ENCODE data around the gene KPNA1.

KPNA1 gene

DNA sequence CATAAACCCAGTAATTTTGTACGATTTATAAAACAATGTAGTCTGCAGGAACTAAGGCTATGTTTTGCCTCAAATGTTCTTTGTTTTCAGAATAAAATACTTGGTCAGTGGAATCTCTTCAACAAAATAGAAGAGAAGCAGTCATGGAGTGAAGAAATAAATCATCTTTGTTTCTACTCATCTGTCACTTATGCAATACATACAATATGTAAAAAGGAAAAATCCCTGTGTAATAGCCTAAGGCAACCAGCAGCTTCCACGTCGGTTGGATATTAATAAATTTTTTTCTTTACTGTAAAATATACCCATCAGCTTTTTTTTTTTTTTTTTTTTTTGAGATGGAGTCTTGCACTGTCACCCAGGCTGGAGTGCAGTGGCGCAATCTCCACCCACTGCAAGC lies 93.6 kb downstream of the KPNA1 start:
- in situ Hi-C loops (cut with MboI; ENCODE audit: low sequenced_read_pairs) = no loop called here

DNA sequence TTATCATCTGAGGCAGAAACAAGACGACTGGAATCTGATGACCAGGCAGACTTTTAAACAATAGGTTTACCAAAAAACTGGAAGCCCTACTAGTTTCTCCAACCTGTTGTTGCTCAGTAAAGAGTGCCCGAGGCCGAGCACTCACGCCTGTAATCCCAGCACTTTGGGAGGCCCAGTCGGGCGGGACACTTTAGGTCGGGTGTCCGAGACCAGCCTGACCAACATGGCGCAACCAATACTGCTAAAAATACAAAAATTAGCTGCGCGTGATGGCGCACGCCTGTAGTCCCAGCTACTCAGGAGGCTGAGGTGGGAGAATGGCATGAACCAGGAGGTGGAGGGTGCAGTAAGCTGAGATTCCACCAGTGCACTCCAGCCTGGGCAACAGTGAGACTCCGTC lies 97.8 kb downstream of the KPNA1 start:
- in situ Hi-C loops (cut with MboI; ENCODE audit: low sequenced_read_pairs) = no loop called here

DNA sequence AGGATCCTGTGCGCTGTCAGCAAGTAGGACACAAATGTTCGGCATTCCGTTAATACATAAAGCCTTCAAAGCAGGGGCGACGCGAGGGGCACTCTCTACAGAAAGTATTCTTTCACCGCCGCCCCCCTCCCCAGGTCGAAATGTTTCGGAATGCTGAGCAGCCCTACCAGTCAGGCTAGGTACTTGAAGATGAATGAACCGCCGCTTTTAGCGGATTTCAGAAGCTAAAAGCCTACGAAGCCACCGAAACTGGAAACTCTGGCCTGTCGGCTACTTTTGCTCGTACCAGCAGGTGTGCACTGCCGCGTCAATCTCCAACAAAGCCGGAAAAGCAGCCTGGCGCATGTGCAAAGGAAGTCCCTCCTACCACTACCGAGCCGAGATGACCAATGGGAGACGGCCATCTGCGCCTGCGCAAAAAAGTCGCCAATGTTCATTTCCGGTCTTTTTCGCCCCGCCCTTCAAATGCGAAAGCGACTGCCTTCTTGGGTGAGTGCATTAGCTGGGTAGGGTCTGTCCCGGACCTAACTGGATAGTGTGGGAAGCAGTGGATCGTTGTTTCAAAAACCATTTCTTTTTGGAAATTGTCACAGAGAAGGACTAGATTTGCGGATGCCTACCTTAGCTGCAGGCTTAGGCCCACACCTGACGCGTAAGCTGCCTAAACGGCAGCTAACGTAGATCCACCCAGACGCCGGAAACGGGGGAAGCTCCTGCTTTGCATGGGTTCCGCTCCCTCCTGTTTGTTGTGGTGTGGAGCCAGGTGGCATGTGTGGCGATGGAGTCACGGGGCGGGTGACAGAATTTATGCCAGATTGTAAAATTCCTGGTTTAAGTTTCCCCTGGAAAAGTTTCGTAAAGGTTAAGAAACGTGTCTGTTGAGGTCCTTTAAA lies 98.7 kb downstream of the KPNA1 start, which contains the start of gene WDR5B:
Gene WDR5B, minus strand, starts transcription at position 301 of the 893 bp plus-strand sequence. CDS start 534 bp downstream, outside the sequence.
- in situ Hi-C loops (cut with MboI; ENCODE audit: low sequenced_read_pairs) = no loop called here

DNA sequence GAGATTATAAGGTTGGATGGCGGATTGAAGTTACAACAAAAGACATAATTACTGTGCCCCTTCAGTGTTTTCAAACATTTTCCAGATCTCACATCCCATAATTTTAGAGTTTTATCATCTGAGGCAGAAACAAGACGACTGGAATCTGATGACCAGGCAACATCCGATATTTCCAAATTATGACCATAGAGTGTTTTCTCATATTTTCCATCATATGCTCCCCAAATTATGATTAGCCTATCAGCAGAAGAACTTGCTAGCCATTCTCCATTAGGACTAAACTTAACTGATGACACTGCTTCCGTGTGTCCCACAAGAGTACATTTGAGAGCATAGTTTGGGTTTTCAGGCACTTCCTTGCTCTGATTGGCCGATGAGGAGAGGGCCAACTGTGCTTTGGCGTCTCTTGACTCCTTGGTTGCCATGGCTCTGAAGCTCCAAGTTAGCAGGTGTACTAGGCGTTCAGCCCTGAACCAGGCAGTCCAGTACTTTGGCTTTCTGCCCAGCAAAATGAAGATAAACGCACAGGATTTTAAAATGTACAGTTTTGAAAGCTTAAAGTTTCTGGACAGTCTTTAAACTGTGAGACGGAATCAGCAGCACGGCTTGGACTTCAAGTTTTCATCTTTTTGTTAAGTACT lies 99.5 kb downstream of the KPNA1 start:
- in situ Hi-C loops (cut with MboI; ENCODE audit: low sequenced_read_pairs) = no loop called here

DNA sequence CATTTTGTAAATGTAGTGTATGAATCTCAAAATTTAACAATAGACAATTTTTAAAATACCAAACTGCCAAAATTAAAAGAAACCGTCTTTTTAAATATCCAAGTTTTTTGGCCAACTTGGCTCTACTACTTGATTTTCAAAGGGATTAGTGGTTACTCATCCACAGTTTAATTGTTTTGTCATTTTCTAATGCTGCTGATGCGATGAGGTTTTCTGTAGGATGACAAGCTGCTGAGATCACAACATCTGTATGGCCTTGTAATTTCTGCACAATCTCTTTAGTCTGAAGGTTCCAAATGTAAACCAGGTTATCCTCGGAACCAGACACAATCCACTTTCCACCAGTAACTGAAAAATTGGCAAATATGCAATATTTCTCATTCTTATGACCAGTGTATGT lies 100.3 kb downstream of the KPNA1 start:
- in situ Hi-C loops (cut with MboI; ENCODE audit: low sequenced_read_pairs) = no loop called here

DNA sequence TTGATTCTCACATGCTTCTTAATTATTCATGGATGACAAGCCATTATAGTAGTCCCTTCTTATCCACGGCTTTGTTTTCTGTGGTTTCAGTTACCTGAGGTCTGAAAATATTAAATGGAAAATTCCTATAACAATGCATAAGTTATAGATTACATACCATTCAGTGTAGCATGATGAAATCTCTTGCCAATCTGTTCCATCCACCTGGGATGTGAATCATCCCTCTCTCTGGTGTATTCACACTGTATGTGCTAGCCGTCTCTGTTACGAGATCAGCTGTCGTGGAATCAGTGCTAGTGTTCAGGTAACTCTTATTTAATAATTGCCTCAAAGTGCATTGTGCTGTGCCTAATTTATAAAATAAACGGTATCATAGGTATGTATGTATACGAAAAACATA lies 104.1 kb downstream of the KPNA1 start:
- in situ Hi-C loops (cut with MboI; ENCODE audit: low sequenced_read_pairs) = no loop called here

DNA sequence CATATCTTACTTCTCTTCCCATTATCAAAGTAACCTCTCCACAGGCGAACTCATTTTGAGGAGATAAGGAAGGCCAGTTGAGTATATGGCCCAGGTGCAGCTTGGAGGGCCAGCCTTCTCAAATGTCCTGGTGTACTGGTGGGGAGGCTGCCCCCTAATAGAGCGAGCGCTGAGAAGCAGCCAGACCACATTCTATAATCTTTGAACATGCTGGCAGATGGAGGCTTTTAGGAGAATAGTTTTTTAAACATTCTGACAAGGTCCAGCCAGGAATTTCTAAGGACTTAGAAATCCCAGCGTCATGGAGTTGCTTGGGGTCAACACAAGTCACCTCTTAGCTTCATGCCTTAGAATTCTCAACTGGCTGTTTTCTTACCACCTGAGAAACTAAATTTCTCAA lies 104.6 kb downstream of the KPNA1 start:
- in situ Hi-C loops (cut with MboI; ENCODE audit: low sequenced_read_pairs) = no loop called here

DNA sequence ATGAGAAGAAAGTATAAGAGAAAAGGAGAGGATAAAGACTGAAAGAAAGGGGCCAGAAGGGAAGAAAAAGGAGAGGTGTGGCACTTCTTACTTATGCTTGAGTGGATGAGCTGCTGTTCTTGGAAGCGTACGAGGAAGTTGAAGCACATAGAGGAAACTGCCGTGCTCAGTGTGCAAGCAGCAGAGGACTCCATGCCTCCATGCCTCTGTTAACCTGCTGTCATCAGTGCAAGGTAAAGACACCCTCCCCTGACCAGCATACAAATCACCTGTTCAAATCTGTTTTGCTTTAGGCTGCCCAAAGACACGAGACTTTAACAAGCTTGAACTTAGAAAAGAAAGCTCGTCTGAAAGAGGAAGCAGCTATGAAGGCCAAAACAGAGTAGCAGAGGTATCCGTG lies 105.3 kb downstream of the KPNA1 start:
- in situ Hi-C loops (cut with MboI; ENCODE audit: low sequenced_read_pairs) = no loop called here

DNA sequence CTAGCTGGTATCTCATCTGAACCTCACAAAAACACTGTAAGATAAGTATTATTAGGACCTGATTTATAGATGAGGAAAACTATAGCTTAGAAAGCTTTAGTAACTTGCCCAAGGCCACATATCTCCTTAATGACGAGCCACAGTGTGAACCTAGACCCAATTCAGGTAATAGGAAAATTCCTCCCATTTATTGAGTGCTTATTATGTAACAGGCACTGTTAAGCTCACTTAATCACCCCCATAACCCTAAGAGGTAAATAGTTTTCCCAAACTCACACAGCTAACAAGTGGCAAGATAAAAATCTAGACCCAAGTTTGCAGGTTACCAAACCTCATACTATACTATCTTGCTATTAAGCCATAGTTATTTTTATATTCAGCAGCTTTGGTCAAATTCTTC lies 106.8 kb downstream of the KPNA1 start:
- in situ Hi-C loops (cut with MboI; ENCODE audit: low sequenced_read_pairs) = no loop called here

DNA sequence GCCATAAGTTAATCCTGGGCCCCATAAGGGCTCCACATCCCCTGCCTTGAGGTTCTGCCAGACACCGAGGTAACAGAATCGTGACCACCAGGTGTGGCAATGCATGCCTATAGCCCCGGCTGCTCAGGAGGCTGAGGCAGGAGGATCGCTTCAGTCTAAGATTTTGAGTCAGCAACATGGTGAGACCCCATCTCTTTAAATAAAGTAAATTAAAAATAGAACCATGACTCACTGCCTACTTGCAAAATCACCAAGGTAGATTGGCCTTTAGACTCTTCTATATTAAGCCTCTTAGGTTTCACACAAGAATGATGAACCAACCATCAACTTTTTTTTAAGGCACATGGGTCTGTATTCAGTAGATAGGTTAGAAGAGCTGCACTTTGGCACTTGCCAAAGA lies 108.5 kb downstream of the KPNA1 start:
- in situ Hi-C loops (cut with MboI; ENCODE audit: low sequenced_read_pairs) = no loop called here

DNA sequence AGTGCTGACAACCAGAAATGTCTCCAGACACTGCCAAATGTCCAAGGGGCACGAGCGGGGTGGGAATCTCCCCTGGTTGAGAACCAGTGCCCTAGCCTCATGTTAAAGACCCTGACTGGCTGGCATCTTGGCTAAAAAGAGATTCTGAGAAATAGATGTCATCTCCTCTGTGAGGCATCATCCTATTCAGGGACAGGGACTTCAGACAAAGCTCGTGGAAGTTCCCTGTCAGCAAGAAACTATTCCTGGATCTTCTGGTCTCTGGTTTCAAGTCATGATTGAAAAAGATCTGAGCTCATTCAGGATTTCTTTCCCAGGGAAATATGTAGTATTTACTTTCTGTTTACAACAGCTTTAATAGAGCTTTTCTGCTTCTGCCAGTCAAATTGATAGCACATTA lies 109.7 kb downstream of the KPNA1 start:
- in situ Hi-C loops (cut with MboI; ENCODE audit: low sequenced_read_pairs) = no loop called here

DNA sequence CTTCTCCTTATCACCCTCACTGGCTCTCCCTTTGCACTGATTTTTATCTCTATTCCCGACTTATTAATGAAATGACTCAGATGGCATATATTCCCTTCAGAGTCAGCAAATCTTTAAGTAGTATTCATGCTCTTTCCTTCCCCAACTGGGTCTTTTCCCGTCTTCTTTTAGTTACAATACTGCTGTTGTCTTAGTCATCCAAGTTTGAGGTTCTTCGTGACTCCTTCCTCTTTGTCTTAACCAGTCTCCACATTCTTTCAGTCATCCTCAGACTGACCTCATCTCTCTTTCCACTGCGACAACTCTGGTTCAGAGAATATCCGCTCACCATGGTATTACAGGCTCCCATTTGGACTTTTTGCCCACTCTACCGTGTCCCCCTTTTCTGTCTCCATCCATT lies 111.2 kb downstream of the KPNA1 start:
- in situ Hi-C loops (cut with MboI; ENCODE audit: low sequenced_read_pairs) = no loop called here

DNA sequence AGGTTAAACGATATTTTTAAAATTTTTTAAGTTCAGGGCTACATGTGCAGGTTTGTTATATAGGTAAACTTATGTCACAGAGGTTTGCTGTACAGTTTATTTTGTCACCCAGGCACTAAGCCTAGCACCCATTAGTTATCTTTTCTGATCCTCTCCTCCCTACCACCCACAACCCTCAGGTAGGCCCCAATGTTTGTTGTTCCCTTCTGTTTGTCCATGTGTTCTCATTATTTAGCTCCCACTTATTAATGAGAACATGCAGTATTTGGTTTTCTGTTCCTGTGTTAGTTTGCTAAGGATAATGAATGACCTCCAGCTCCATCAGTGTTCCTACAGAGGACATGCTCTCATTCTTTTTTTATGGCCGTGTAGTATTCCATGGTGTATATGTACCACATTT lies 115.8 kb downstream of the KPNA1 start:
- in situ Hi-C loops (cut with MboI; ENCODE audit: low sequenced_read_pairs) = no loop called here

DNA sequence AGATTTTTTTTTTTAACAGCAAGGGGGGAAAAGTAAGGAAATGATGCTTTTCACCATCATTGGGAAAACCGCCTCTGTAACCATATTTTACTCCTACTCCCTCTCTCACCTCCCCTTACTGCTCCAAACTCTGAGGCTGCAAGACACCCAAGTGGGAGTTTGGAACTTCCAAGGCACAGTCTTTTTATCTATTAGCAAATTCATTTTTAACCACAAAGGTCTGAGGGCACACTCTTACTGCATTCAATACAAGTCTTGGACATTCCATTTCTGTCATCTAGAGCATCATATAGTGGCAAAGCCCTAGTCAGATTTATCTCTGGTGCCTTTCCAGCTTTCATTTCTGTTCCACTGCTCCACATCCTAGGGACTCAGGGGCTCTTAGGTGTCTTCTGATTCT lies 117.5 kb downstream of the KPNA1 start:
- in situ Hi-C loops (cut with MboI; ENCODE audit: low sequenced_read_pairs) = no loop called here

DNA sequence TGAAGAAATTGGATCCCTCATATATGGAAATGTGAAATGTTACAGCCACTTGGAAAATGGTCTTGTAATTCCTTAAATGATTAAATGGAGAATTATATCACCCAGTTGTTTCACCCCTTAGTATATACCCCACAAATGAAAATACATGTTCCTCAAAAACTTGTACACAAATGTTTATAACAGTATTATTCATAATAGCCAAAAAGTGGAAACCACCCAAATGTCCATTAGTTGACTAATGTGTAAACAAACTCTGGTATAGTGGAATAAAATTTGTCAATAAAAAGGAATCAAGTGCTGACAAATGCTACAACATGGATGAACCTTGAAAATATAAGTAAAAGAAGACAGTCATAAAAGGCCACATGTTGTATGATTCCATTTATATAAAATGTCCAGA lies 118.2 kb downstream of the KPNA1 start:
- in situ Hi-C loops (cut with MboI; ENCODE audit: low sequenced_read_pairs) = no loop called here

DNA sequence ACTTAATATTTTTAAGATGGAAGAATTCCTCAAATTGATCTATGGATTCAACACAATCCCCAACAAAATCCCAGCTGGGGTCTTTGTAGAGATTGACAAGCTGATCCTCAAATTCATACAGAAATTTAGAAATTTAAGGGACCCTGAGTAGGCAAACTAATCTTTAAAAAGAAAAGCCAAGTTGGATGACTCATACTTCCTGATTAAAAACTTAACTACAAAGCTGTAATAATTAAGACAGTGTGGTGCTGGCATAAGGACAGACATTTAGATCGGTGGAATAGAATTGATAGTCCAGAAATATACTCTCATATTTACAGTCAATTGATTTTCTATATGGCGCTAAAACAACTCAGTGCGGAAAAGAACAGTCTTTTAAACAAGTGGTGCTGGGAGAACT lies 119.2 kb downstream of the KPNA1 start:
- in situ Hi-C loops (cut with MboI; ENCODE audit: low sequenced_read_pairs) = no loop called here

DNA sequence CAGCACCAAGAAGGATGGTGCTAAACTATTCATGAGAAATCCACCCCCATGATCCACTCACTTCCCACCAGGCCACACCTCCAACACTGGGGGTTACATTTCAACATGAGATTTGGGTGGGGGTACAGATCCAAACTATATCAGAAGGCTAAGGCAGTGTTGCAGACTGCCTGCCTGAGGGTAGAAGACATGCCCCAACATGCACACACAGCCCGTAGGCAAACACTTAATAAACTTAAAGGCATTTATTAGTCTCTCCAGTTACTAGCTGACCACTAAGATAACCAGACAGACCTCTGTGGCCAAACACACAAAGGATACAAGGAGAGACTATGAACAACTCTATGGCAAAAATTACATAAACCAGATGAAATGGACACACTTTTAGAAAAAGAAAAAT lies 120.6 kb downstream of the KPNA1 start:
- in situ Hi-C loops (cut with MboI; ENCODE audit: low sequenced_read_pairs) = no loop called here

DNA sequence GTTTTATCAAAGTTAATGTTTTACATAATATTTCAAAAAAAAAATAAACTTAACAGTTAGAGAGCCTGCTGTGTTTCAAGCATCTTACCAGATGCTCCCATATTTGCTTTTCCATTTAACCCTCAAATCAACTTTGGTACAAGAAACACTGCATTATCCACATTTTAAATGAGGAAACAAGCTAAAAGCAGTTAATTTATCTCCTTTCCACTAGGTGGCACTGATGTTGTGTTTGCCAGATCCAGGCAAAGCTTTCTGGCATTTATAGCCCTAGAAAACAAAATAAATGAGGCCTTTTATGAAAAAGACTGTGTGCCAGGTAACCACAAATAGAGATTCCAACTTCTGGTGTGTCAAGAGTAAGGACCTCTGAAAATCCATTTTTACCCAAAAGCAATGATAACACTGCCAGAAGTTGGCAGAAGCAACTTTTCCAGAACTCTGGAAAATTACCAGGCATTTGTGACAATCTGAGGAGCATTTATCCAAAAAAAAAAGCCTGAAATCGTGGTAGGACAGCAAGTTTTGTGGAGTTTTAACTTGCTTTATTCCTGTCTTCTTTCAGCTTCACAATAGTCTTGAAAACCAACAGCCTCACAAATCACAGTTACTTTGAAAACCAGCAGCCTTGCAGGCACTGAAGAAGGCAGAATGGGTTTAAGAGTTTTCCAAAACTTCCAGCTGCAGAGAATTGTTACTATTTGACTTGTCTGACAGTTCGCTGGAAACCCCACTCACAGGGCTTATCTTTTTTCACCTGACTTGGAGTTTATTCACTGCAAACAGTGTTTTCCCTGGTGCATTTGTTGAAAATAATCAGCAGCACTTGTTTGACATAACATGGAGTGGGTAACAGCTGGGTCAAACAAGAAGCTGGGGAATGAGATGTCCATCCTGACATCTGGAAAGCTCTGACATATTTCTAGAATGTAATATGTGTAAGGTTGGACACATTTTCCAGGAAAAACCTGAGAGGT lies 121.6 kb downstream of the KPNA1 start:
- in situ Hi-C loops (cut with MboI; ENCODE audit: low sequenced_read_pairs) = no loop called here

DNA sequence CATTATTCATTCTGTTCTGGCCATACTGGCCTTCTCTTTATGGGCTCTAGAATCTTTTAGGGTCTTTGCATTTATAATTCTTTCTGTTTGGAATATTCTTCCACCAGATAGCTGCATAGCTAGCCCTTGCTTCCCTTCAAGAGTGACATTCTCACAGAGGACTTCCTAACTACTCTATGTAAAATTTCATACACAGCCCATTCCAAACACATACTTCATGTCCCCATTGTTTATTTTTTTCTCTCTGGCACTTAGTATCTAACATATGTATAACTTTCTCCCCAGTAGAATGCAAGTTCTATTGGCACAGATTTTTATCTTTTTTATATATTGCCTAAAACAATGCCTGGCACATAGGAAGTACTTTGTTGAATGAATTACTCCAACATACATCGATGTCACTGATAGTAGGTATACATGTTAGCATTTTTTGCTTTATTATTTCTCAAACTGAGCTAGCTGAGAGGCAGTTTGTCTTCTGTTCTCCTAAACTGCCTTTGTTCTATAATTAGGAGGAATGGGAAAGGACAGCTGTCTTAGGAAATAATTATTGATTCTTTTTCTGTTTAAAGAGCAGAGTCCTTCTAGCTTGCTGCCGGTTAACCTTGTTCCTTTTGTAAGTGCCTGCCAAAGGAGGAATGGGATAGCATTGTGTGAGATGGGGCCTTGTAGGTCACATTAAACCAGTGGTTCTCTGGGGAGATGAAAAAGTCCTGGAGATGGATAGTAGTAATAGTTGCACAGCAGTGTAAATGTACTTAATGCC lies 122.9 kb downstream of the KPNA1 start:
- in situ Hi-C loops (cut with MboI; ENCODE audit: low sequenced_read_pairs) = no loop called here

DNA sequence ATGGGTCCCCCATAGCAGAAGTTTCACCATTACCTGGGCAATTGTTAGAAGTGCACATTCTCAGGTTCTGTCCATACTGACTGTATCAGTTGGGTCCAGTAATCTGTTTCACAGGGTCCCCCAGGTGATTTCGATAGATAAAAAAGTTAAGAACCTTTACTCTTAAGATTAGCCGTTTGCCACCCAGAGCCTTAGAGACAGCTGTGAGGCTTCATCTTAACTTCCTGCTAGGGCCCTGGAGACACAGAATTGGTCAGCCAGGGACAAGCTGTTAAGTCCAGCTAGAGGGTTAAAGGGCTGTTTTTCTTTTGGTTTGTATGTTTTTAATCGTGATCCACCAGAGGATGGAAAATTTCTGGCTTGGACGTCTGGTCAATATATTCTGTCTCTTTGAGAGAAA lies 124.1 kb downstream of the KPNA1 start:
- in situ Hi-C loops (cut with MboI; ENCODE audit: low sequenced_read_pairs) = no loop called here

DNA sequence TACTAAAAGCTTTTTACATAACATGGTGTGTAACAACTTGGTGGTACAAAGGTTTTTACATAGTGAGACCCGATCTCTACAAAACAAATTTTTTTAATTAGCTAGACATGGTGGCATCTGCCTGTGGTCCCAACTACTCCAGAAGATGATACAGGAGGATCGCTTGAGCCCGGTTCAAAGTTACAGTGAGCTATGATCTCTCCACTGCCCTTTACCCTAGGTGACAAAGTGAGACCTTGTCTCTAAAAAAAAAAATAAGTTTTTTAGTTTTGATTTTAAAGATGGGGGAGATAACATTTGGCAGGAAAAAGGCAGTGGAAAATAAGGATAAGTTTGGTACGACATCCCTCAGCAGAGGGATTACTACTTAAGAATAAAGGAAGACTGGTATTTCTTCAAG lies 124.8 kb downstream of the KPNA1 start:
- in situ Hi-C loops (cut with MboI; ENCODE audit: low sequenced_read_pairs) = no loop called here

Measured in HL-60/S4 treated with retinoic acid at 250 ng/mL for 4 days and 3 days (cell line).